Fibroblast of mammary gland (primary cell): ENCODE results near the gene SH3BP5L.

Experiments used
- DNase-seq: peaks from one replicate; pipeline ENCODE4 v3.0.0-alpha.2; 2010; ENCODE audit warnings: low read depth
- H3K4me3 ChIP-seq: 2 replicates; pipeline ENCODE4 v1.5.1; 2011; ENCODE audit warnings: low read depth, mild to moderate bottlenecking, low read length, moderate library complexity; ENCODE audit not compliant: control insufficient read depth
- TF ChIP-seq, protein P1 (sequence below): conservative IDR thresholded peaks from 2 replicates; pipeline ENCODE4 v1.5.1; 2011; ENCODE audit warnings: low read depth, low read length, inconsistent platforms; ENCODE audit not compliant: control insufficient read depth, insufficient read depth

The SH3BP5L gene

GRCh38 chr1:248782416-248783141 is 43.1 kb downstream of the SH3BP5L start:
- TF ChIP-seq, protein P1, sequence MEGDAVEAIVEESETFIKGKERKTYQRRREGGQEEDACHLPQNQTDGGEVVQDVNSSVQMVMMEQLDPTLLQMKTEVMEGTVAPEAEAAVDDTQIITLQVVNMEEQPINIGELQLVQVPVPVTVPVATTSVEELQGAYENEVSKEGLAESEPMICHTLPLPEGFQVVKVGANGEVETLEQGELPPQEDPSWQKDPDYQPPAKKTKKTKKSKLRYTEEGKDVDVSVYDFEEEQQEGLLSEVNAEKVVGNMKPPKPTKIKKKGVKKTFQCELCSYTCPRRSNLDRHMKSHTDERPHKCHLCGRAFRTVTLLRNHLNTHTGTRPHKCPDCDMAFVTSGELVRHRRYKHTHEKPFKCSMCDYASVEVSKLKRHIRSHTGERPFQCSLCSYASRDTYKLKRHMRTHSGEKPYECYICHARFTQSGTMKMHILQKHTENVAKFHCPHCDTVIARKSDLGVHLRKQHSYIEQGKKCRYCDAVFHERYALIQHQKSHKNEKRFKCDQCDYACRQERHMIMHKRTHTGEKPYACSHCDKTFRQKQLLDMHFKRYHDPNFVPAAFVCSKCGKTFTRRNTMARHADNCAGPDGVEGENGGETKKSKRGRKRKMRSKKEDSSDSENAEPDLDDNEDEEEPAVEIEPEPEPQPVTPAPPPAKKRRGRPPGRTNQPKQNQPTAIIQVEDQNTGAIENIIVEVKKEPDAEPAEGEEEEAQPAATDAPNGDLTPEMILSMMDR, result no peak
- no peak overlapping the region for H3K4me3 ChIP-seq
- DNase-seq, result no peak

DNA sequence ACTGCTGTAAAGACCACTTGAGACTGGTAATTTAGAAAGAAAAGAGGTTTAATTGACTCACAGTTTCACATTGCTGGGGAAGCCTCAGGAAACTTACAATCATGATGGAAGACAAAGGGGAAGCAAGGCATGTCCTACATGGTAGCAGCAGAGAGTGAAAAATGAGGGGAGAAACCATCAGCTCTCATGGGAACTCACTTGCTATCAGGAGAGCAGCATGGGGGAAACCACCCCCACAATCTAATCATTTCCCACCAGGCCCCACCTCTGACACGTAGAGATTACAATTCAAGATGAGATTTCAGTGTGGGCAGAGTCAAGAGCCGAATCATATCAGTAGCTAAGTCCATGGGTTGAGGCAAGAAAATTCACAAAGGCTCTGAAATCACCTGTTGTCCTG is 46.4 kb downstream of the SH3BP5L start:
- TF ChIP-seq, protein P1, result no peak
- no peak for DNase-seq
- no peak overlapping the region for H3K4me3 ChIP-seq

GRCh38 chr1:248778906-248779305 is 46.8 kb downstream of the SH3BP5L start:
- no peak overlapping the region for H3K4me3 ChIP-seq
- no peak for DNase-seq
- TF ChIP-seq, protein P1, result no peak

- no peak overlapping the region for H3K4me3 ChIP-seq
- no peak for DNase-seq
- TF ChIP-seq, protein P1, result no peak
Observed at GRCh38 chr1:248776991-248777390, 48.7 kb downstream of the SH3BP5L start.

GRCh38 chr1:248775441-248775840 is 50.3 kb downstream of the SH3BP5L start:
- DNase-seq, result no peak
- TF ChIP-seq, protein P1, result no peak
- H3K4me3 ChIP-seq, result no peak overlapping the region
